ENCODE measurements around the gene NANOGP8. TPM values are rescaled to one million over a fixed set of nuclear protein-coding genes. Genes with fewer than 3 reads are reported as not detected.
"Not testable (repeated sequence)": the region's sequence is repeated elsewhere in the genome, so short reads cannot be mapped to it uniquely, and the experiment has no call there.

Gene NANOGP8
- total RNA-seq, 1 donor from 2014 or later, result not detected

- Histone ChIP-seq H3K4me1 (no peaks in the 10 kb centered on the region), H3K27me3 (ENCODE audit: low read depth) (no peaks in the 10 kb centered on the region), H3K27ac (replicated peaks) (no peak overlapping the region), H3K4me3 (no peak overlapping the region), H3K36me3 (no peaks in the 10 kb centered on the region), H3K9me3 (replicated peaks) (no peaks in the 10 kb centered on the region)
- intact Hi-C loops (cut with micrococcal nuclease), result no loop called here
- no peak for TF ChIP-seq CTCF (IDR thresholded peaks at IDR 0.05; ENCODE audit: borderline replicate concordance)
- no peak for DNase-seq
Observed at GRCh38 chr15:35088329-35088728, 3.2 kb upstream of the NANOGP8 start.

GRCh38 chr15:35087759-35088158 is 2.7 kb upstream of the NANOGP8 start:
- Histone ChIP-seq H3K9me3 (replicated peaks) (no peaks in the 10 kb centered on the region), H3K4me1 (no peaks in the 10 kb centered on the region), H3K4me3 (no peak overlapping the region), H3K27ac (replicated peaks) (no peak overlapping the region), H3K27me3 (ENCODE audit: low read depth) (no peaks in the 10 kb centered on the region), H3K36me3 (no peaks in the 10 kb centered on the region)
- no peak for TF ChIP-seq CTCF (IDR thresholded peaks at IDR 0.05; ENCODE audit: borderline replicate concordance)
- intact Hi-C loops (cut with micrococcal nuclease), result no loop called here
- DNase-seq, result no peak

- DNase-seq; intact Hi-C loops (cut with micrococcal nuclease); H3K27ac ChIP-seq (replicated peaks); H3K9me3 ChIP-seq (replicated peaks); H3K36me3 ChIP-seq; H3K27me3 ChIP-seq (ENCODE audit: low read depth); H3K4me3 ChIP-seq; H3K4me1 ChIP-seq: not testable (repeated sequence)
Observed at GRCh38 chr15:35082371-35083348, 2.4 kb downstream of the NANOGP8 start.

- DNase-seq, result not testable (repeated sequence)
Observed at GRCh38 chr15:35081626-35082365, 3.3 kb downstream of the NANOGP8 start.

GRCh38 chr15:35080226-35080625 is 4.9 kb downstream of the NANOGP8 start:
- Histone ChIP-seq H3K36me3 (no peaks in the 10 kb centered on the region), H3K4me3 (no peak overlapping the region), H3K27me3 (ENCODE audit: low read depth) (no peaks in the 10 kb centered on the region), H3K4me1 (no peaks in the 10 kb centered on the region), H3K9me3 (replicated peaks) (no peaks in the 10 kb centered on the region), H3K27ac (replicated peaks) (no peak overlapping the region)
- TF ChIP-seq CTCF (IDR thresholded peaks at IDR 0.05; ENCODE audit: borderline replicate concordance), result no peak
- intact Hi-C loops (cut with micrococcal nuclease), result no loop called here
- DNase-seq, result no peak

More at GRCh38 chr15:35081626-35082365, 3.3 kb downstream of the NANOGP8 start:
- H3K27ac ChIP-seq (replicated peaks); H3K4me3 ChIP-seq; intact Hi-C loops (cut with micrococcal nuclease); H3K9me3 ChIP-seq (replicated peaks); H3K4me1 ChIP-seq; H3K27me3 ChIP-seq (ENCODE audit: low read depth); H3K36me3 ChIP-seq: not testable (repeated sequence)

GRCh38 chr15:35078221-35078915 is 6.7 kb downstream of the NANOGP8 start:
- Histone ChIP-seq H3K27ac (replicated peaks) (no peak overlapping the region), H3K4me3 (no peak overlapping the region), H3K27me3 (ENCODE audit: low read depth) (no peaks in the 10 kb centered on the region), H3K9me3 (replicated peaks) (no peaks in the 10 kb centered on the region), H3K36me3 (no peaks in the 10 kb centered on the region), H3K4me1 (no peaks in the 10 kb centered on the region)
- DNase-seq, result no peak
- intact Hi-C loops (cut with micrococcal nuclease), result no loop called here
- TF ChIP-seq CTCF (IDR thresholded peaks at IDR 0.05; ENCODE audit: borderline replicate concordance), result peak; percentile 82

Data from left ventricle myocardium inferior (tissue), 1 donor.